HepG2 (cell line): Measurements from ENCODE around the gene RPUSD3. TPM values are rescaled to one million over a fixed set of nuclear protein-coding genes. Genes with fewer than 3 reads are reported as not detected.

Source experiments
- ATAC-seq: fragments of 200-7000 bp; cut with Tn5 transposase; 3 replicates; pipeline ENCODE4 v1.9.1; 2020; ENCODE audit warnings: mild to moderate bottlenecking, moderate library complexity
- BruUV-seq: library from RNA; stranded (reverse); fragments of 400-500 nt; replicated peaks from 2 replicates; lab custom pipeline; 2021; lab: Mats Ljungman, UMichigan
- CTCF ChIA-PET: fragments of 300-600 bp; formaldehyde crosslinking; extraction: SDS; loops from one replicate; lab custom pipeline; 2021; ENCODE audit warnings: low total read pairs, inconsistent platforms, low intra/inter-chr PET ratio; lab: Yijun Ruan, JAX
- POLR2A ChIA-PET: fragments of 350-600 bp; sonication (Branson Sonifier 250); formaldehyde crosslinking; loops from one replicate; lab custom pipeline; 2020; ENCODE audit warnings: antibody characterized with exemption, inconsistent platforms; lab: Yijun Ruan, JAX
- DNase-seq: peaks from one replicate; pipeline ENCODE4 v3.0.0-alpha.2; 2015; ENCODE audit warnings: low spot score
- FAIRE-seq: peaks from 3 replicates; lab custom pipeline; 2011; peaks lifted over from hg19 to GRCh38; lab: Jason Lieb, UNC
- H2AFZ ChIP-seq: one replicate; pipeline ENCODE4 v1.6.1; 2011; ENCODE audit warnings: low read length, inconsistent platforms
- H3K27ac ChIP-seq: fragments of 300-600 bp; 3 replicates; pipeline ENCODE4 v1.8.0; 2011; ENCODE audit warnings: mixed run types, mild to moderate bottlenecking, mixed read lengths, low read length, inconsistent platforms; ENCODE audit not compliant: insufficient read depth; ENCODE audit errors: extremely low read length
- H3K27me3 ChIP-seq, 2 experiments: fragments of 200-600 bp in 1 of 2; 2 replicates in 1 of 2; 3 replicates in 1 of 2; pipeline versions ENCODE4 v1.6.0 to v1.8.0; 2011; ENCODE audit warnings: low read length in 2 of 2, mild to moderate bottlenecking in 2 of 2, moderate library complexity in 2 of 2, inconsistent platforms in 1 of 2; ENCODE audit not compliant: insufficient read depth in 2 of 2, control insufficient read depth in 1 of 2
- H3K36me3 ChIP-seq, 2 experiments: fragments of 200-600 bp in 1 of 2; replicated peaks in 1 of 2; 2 replicates in 1 of 2; 3 replicates in 1 of 2; pipeline versions ENCODE4 v1.5.1 to v1.8.0; 2011; ENCODE audit warnings: low read length in 2 of 2, inconsistent platforms in 1 of 2; ENCODE audit not compliant: insufficient read depth in 2 of 2, control insufficient read depth in 1 of 2
- H3K4me1 ChIP-seq: 2 replicates; pipeline ENCODE4 v1.5.1; 2012; ENCODE audit warnings: low read length, inconsistent platforms; ENCODE audit not compliant: insufficient read depth
- H3K4me2 ChIP-seq: 2 replicates; pipeline ENCODE4 v1.6.0; 2011; ENCODE audit warnings: low read depth, low read length, inconsistent platforms
- H3K4me3 ChIP-seq, 3 experiments: fragments of 200-600 bp in 1 of 3; sonication (generic), shearing (Covaris generic) in 1 of 3; replicated peaks in 1 of 3; 2 replicates each; pipeline ENCODE4 v1.5.1; 2011 to 2016; ENCODE audit warnings: low read length in 3 of 3, inconsistent platforms in 2 of 3, low read depth in 2 of 3, mild to moderate bottlenecking in 2 of 3, control low read depth in 1 of 3, mixed read lengths in 1 of 3; ENCODE audit not compliant: insufficient read depth in 1 of 3
- H3K79me2 ChIP-seq: one replicate; pipeline ENCODE4 v1.6.1; 2011; ENCODE audit warnings: low read length, inconsistent platforms; ENCODE audit not compliant: insufficient read depth
- H3K9ac ChIP-seq: 2 replicates; pipeline ENCODE4 v1.6.0; 2011; ENCODE audit warnings: mild to moderate bottlenecking, low read depth, low read length, inconsistent platforms; ENCODE audit not compliant: insufficient read depth
- H3K9me3 ChIP-seq: 2 replicates; pipeline ENCODE4 v1.5.1; 2012; ENCODE audit warnings: mild to moderate bottlenecking, low read length
- H4K20me1 ChIP-seq: 2 replicates; pipeline ENCODE4 v1.6.0; 2011; ENCODE audit warnings: inconsistent platforms, mild to moderate bottlenecking, low read length, moderate library complexity; ENCODE audit not compliant: insufficient read depth
- MED1 ChIP-seq: sonication (generic); formaldehyde crosslinking; IDR thresholded peaks from 2 replicates; pipeline ENCODE4 v1.4.0; 2020; ENCODE audit warnings: missing genetic modification reagents
- RNF2 ChIP-seq: fragments of 450-650 bp; conservative IDR thresholded peaks from 2 replicates; pipeline ENCODE4 v1.6.1; 2016; ENCODE audit warnings: low read depth
- SAFB2 ChIP-seq: sonication (generic); formaldehyde crosslinking; IDR thresholded peaks from 2 replicates; pipeline ENCODE4 v1.5.1; 2020; ENCODE audit warnings: missing genetic modification reagents, low read depth, mild to moderate bottlenecking, borderline replicate concordance
- ZNF274 ChIP-seq: sonication (generic); formaldehyde crosslinking; IDR thresholded peaks from 2 replicates; pipeline ENCODE4 v1.5.1; 2020; ENCODE audit warnings: mild to moderate bottlenecking, missing genetic modification reagents
- ZNF460 ChIP-seq: sonication (generic); formaldehyde crosslinking; IDR thresholded peaks from 2 replicates; pipeline ENCODE4 v1.5.1; 2020; ENCODE audit warnings: missing genetic modification reagents, mild to moderate bottlenecking, borderline replicate concordance
- ZNF644 ChIP-seq: IDR thresholded peaks from 2 replicates; pipeline ENCODE4 v1.6.1; 2016; ENCODE audit warnings: low read depth
- WGBS: methylation state at CpG from one replicate; pipeline ENCODE4 v1.1.6; 2017; ENCODE audit warnings: low lambda C conversion rate; 5-methylcytosine and 5-hydroxymethylcytosine counted together
- in situ Hi-C: cut with HindIII; loops from 2 replicates; pipeline ENCODE4 v1.10.0; 2017; ENCODE audit warnings: low pct_unique_long_range_greater_than_20kb; ENCODE audit not compliant: extremely low pct_ligation_motif_present
- intact Hi-C: fragments of 100-400 bp; cut with micrococcal nuclease; formaldehyde crosslinking; loops from one replicate; pipeline ENCODE4 v1.10.0; 2022; ENCODE audit not compliant: unreplicated experiment
- polyA plus RNA-seq, 8 experiments: library from polyadenylated mRNA; depleted of rRNA in 3 of 8; stranded (reverse) in 7 of 8; unstranded in 1 of 8; fragments of >200 nt; fragmentation: Illumina TruSeq in 4 of 8; extraction: Trizol in 4 of 8; gene quantifications; 2 replicates each; pipeline versions ENCODE4 v1.2.1 to v1.2.3, GENCODE V29; 2011 to 2016; ENCODE audit warnings: low read depth in 4 of 8, missing spikeins in 1 of 8, mixed read lengths in 1 of 8; ENCODE audit not compliant: insufficient read depth in 1 of 8
- total RNA-seq, 5 experiments: library from RNA; depleted of rRNA; stranded (reverse); fragments of >200 nt; fragmentation: Illumina TruSeq; extraction: Trizol; gene quantifications; 2 replicates each; pipeline ENCODE4 v1.2.3, GENCODE V29; 2016; ENCODE audit warnings: low read depth in 1 of 5
- TF ChIP-seq, protein P1 (sequence below): IDR thresholded peaks from 2 replicates; pipeline ENCODE4 v1.6.1; 2012; ENCODE audit warnings: low read length, improper control_type of control experiment
- TF ChIP-seq, protein P2 (sequence below): sonication (generic); formaldehyde crosslinking; IDR thresholded peaks from one replicate; pipeline ENCODE4 v1.5.1; 2020; ENCODE audit warnings: mild to moderate bottlenecking, missing genetic modification reagents; ENCODE audit errors: not compliant biosample characterization

Gene RPUSD3
- total and polyA plus RNA-seq, 2 of the 13 experiments (the other 11 are each of a cell fraction or from before 2014, with no cell fraction given) = 32.1 to 48.7 TPM

DNA sequence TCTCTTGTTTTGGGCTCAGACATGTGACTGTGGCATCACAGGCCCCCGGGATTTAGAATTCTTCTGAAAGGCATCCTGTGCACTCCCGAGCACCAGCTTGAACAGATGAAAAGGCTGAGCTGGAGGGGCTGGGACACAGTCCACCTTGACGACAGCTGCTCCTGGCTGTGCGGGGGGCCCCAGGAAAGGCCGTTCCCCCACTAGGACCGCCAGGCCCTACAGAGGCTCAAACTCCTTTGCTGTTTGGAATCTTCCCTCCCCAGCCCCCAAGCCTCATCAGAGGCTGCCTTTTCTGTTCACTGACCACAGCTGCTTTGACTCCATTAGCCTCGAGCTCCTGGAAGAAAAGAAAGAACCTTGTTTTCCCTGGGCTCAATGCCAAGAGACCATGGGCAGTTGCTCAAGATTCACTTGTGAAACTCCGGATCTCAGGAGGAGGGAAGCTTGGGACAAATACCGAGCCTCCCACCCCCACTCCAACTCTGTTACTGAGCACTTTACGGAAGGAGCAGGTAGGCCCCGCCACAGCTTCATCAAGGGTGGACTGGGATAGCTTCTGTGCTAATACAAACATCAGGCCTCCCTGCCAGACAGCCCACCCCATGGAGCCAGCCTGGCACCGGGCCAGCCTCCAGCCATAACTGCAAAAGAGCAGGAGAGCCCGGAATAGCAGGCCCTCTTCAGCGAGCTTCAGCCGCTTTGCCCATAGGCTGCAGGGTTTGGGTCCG, 20.6 kb upstream of the RPUSD3 start (continued):
- TF ChIP-seq, protein P1, sequence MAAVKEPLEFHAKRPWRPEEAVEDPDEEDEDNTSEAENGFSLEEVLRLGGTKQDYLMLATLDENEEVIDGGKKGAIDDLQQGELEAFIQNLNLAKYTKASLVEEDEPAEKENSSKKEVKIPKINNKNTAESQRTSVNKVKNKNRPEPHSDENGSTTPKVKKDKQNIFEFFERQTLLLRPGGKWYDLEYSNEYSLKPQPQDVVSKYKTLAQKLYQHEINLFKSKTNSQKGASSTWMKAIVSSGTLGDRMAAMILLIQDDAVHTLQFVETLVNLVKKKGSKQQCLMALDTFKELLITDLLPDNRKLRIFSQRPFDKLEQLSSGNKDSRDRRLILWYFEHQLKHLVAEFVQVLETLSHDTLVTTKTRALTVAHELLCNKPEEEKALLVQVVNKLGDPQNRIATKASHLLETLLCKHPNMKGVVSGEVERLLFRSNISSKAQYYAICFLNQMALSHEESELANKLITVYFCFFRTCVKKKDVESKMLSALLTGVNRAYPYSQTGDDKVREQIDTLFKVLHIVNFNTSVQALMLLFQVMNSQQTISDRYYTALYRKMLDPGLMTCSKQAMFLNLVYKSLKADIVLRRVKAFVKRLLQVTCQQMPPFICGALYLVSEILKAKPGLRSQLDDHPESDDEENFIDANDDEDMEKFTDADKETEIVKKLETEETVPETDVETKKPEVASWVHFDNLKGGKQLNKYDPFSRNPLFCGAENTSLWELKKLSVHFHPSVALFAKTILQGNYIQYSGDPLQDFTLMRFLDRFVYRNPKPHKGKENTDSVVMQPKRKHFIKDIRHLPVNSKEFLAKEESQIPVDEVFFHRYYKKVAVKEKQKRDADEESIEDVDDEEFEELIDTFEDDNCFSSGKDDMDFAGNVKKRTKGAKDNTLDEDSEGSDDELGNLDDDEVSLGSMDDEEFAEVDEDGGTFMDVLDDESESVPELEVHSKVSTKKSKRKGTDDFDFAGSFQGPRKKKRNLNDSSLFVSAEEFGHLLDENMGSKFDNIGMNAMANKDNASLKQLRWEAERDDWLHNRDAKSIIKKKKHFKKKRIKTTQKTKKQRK = no peak
- TF ChIP-seq MED1 (no peak), SAFB2 (CRISPR knock-in tag) (no peak)
- TF ChIP-seq, all 625 proteins: peak for 65

DNA sequence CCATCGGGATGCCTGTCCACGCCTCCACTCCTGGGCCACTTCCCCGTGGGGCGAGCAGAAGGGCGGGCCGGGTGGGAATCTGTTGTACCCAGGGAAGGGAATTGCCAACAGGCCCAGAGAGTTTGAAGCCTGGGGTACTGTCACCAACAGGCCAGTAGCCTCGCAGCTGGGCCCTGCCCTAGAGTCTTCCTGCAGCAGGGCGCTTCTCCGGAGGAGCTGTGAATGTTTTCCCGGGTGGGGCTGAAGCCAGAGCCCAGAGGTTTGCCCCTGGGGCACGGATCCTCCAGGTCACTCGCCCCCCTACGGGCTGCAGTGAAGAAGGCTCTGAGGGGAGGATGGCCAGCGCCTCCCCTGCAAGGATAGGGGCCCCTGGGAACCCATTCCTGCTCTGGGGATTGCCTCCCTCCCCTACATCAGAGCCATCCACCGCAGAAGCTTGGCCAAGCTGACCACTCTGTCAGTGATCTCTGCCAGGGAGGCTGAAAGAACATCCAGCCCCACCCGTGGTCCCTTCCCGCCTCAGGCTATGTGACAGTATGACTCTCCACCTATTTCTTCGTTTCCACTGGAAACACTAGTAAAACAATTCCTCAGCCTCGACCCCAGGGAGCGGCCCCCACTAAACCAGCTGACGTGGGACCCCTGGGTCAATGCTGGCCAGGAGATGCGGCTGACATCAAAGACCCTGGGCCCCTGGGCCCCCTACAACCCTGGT, 19.4 kb upstream of the RPUSD3 start:
- in situ Hi-C loops = loop anchor here (5.0 kb wide), 1 partner anchor 34 kb away; no protein-coding TSS in a partner anchor
- Histone ChIP-seq H3K4me1 (peaks cover 45% of the 10 kb centered on the region), H3K27me3 (peaks cover 0 to 9% of the 10 kb centered on the region in 2 experiments; a peak in 2 of 5 replicates), H3K9ac (peak overlapping the region; percentile 61; the same call in 1 of the 2 replicates), H3K9me3 (no peaks in the 10 kb centered on the region), H2AFZ (no peak overlapping the region), H3K4me3 (peak overlapping the region; percentile 43 to 77 (median 72)), H3K27ac (peak overlapping the region; percentile 22), H3K36me3 (no peaks in the 10 kb centered on the region), H3K4me2 (peak overlapping the region; percentile 80), H4K20me1 (no peaks in the 10 kb centered on the region), H3K79me2 (no peaks in the 10 kb centered on the region)
- WGBS = 32% methylated on average over 12 of the region's 22 CpGs
- DNase-seq (no peak), FAIRE-seq (no peak), ATAC-seq (peak; percentile 22)
- ChIA-PET POLR2A (interaction anchor here (1.9 to 6.6 kb wide), 8 partner anchors 16 to 113 kb away, joined by 6 to 153 read pairs (median 26); partner anchors contain the start of genes CIDEC, CRELD1, IL17RC and IL17RE), CTCF (interaction anchor here (1.0 to 1.8 kb wide), 4 partner anchors 52 to 84 kb away, joined by 3 to 14 read pairs (median 7); no protein-coding TSS in a partner anchor)
- intact Hi-C loops = loop anchor here (2.0 kb wide), 1 partner anchor 16 kb away; no protein-coding TSS in a partner anchor
- BruUV-seq = no TSS peak
- TF ChIP-seq ZNF460 (CRISPR knock-in tag) (no peak), ZNF274 (CRISPR knock-in tag) (peak; percentile 8; the same call in 1 of the 2 replicates), RNF2 (no peak), ZNF644 (no peak)
- TF ChIP-seq, protein P2, sequence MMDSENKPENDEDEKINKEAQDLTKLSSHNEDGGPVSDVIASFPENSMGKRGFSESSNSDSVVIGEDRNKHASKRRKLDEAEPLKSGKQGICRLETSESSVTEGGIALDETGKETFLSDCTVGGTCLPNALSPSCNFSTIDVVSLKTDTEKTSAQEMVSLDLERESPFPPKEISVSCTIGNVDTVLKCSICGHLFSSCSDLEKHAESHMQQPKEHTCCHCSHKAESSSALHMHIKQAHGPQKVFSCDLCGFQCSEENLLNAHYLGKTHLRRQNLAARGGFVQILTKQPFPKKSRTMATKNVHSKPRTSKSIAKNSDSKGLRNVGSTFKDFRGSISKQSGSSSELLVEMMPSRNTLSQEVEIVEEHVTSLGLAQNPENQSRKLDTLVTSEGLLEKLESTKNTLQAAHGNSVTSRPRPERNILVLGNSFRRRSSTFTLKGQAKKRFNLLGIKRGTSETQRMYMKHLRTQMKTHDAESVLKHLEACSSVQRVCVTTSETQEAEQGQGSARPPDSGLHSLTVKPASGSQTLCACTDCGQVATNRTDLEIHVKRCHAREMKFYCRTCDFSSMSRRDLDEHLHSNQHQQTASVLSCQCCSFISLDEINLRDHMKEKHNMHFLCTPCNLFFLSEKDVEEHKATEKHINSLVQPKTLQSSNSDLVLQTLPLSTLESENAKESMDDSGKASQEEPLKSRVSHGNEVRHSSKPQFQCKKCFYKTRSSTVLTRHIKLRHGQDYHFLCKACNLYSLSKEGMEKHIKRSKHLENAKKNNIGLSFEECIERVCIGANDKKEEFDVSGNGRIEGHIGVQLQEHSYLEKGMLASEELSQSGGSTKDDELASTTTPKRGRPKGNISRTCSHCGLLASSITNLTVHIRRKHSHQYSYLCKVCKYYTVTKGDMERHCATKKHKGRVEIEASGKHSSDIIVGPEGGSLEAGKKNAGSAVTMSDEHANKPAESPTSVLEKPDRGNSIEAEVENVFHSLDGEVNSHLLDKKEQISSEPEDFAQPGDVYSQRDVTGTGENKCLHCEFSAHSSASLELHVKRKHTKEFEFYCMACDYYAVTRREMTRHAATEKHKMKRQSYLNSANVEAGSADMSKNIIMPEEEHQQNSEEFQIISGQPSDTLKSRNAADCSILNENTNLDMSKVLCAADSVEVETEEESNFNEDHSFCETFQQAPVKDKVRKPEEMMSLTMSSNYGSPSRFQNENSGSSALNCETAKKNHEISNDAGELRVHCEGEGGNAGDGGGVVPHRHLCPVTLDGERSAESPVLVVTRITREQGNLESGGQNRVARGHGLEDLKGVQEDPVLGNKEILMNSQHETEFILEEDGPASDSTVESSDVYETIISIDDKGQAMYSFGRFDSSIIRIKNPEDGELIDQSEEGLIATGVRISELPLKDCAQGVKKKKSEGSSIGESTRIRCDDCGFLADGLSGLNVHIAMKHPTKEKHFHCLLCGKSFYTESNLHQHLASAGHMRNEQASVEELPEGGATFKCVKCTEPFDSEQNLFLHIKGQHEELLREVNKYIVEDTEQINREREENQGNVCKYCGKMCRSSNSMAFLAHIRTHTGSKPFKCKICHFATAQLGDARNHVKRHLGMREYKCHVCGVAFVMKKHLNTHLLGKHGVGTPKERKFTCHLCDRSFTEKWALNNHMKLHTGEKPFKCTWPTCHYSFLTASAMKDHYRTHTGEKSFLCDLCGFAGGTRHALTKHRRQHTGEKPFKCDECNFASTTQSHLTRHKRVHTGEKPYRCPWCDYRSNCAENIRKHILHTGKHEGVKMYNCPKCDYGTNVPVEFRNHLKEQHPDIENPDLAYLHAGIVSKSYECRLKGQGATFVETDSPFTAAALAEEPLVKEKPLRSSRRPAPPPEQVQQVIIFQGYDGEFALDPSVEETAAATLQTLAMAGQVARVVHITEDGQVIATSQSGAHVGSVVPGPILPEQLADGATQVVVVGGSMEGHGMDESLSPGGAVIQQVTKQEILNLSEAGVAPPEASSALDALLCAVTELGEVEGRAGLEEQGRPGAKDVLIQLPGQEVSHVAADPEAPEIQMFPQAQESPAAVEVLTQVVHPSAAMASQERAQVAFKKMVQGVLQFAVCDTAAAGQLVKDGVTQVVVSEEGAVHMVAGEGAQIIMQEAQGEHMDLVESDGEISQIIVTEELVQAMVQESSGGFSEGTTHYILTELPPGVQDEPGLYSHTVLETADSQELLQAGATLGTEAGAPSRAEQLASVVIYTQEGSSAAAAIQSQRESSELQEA (CRISPR knock-in tag) = no peak
